Raji (cell line): ENCODE results near the gene SDR39U1.

Source experiments
- POLR2A ChIP-seq: IDR thresholded peaks from 2 replicates; pipeline ENCODE4 v1.6.1; 2011; ENCODE audit warnings: low read depth, low read length, control low read depth; ENCODE audit not compliant: insufficient read depth

The SDR39U1 gene

GRCh38 chr14:24434036-24434435, 8.5 kb downstream of the SDR39U1 start:
- no peak for TF ChIP-seq POLR2A

DNA sequence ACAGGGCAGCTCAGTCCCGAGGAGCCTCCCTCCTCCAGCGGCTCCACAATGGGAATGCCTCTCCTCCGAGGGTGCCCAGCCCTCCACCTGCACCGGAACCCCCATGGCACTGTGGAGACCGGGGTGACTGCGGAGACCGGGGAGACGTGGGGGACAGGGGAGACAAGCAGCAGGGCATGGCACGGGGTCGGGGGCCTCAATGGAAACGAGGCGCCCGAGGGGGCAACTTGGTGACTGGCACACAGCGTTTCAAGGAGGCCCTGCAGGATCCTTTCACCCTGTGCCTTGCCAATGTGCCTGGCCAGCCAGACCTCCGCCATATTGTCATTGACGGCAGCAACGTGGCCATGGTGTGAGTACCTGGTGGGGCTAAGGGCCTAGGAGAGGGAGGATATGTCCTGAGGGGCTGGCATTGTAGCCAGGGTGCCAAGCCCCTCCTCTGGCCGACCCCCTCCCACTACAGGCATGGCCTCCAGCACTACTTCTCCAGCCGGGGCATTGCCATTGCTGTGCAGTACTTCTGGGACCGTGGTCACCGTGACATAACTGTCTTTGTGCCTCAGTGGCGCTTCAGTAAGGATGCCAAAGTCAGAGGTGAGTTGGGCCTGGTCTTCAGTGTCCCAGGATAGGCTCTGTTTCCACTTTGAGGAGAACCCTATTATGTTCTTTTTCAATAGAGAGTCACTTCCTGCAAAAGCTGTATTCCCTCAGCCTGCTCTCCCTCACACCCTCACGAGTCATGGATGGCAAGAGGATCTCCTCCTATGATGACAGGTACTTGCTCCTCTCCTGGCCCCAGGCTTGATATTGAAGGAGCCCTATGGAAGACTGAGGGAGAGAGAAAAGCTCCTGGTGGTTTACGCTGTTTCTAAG, 10.1 kb downstream of the SDR39U1 start:
- TF ChIP-seq POLR2A = no peak

DNA sequence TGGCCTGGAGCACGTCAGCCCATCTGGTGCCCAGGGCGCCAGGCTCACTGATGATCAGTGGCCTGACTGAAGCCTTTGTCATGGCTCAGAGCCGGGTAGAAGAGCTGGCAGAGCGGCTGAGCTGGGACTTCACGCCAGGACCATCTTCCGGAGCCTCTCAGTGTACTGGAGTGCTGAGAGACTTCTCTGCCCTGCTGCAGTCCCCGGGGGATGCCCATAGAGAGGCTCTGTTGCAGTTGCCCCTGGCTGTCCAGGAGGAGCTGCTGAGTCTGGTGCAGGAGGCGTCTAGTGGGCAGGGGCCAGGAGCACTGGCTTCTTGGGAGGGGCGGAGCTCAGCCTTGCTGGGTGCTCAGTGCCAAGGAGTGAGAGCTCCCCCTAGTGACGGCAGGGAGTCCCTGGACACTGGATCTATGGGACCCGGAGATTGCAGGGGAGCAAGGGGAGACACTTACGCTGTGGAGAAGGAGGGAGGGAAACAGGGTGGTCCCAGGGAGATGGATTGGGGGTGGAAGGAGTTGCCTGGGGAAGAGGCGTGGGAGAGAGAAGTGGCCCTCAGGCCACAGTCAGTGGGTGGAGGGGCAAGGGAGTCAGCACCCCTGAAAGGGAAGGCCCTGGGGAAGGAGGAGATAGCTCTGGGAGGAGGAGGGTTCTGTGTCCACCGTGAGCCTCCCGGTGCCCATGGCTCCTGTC, 10.9 kb downstream of the SDR39U1 start:
- TF ChIP-seq POLR2A = peak; percentile 37; the same call in 1 of the 2 replicates

DNA sequence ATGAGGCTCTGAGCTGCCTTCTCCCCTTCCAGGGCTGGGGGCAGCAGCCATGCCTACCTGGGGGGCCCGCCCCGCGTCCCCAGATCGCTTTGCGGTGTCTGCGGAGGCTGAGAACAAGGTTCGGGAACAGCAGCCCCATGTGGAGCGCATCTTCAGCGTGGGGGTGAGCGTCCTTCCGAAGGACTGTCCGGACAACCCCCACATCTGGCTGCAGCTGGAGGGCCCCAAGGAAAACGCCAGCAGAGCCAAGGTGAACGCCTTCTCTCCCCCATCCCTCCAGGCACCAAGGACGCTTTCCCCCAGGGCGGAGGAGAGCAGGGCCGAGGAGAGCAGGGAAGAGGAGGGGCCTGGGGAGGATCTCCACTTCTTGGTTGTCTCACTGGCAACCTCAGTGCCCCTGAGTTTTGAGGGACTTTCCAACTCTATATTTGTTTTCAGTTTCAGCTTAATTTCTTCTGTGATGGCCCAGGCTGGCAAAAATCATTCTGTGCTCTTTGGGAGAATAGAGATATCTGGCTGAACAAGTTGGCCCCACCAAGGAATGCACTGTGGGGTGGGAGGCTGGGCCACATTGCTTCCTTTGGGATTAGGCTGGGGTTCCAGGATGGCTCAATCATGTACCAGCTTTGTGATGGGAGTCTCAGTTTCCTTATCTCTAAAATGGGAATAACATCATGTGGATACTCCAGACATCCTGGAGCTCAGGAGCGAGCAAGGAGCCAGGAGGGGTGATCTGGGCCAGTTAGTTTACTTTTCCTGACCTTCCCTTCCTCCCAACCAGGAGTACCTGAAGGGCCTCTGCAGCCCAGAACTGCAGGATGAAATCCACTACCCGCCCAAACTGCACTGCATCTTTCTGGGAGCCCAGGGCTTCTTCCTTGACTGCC, 11.7 kb downstream of the SDR39U1 start:
- peak; percentile 65 for TF ChIP-seq POLR2A

DNA sequence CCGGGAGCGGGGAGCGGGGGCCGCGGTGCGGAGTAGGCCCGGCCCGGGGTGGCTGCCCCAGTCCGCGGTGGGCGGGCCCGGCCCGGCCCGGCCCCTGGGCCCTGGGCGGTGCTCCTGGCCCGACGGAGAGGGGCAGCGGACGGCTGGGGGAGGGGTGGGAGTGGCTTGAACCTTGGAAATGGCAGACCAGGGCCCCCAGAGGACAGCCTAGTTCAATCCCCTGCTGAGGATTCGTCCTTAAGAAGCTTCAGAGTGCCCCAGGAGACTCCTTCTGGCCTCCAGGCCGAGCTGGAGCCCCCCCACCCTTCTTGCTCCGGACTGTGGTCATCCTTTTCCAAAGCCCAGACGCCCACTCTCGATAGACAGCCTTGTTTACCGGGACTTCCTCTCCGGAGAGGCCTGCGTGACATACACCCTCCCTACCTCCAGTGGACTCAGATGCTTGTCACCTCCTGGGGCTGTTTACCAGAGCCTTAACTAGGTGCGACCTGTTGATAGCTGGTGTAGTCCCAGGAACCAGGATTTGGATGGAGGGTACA, 12.4 kb downstream of the SDR39U1 start:
- no peak for TF ChIP-seq POLR2A

DNA sequence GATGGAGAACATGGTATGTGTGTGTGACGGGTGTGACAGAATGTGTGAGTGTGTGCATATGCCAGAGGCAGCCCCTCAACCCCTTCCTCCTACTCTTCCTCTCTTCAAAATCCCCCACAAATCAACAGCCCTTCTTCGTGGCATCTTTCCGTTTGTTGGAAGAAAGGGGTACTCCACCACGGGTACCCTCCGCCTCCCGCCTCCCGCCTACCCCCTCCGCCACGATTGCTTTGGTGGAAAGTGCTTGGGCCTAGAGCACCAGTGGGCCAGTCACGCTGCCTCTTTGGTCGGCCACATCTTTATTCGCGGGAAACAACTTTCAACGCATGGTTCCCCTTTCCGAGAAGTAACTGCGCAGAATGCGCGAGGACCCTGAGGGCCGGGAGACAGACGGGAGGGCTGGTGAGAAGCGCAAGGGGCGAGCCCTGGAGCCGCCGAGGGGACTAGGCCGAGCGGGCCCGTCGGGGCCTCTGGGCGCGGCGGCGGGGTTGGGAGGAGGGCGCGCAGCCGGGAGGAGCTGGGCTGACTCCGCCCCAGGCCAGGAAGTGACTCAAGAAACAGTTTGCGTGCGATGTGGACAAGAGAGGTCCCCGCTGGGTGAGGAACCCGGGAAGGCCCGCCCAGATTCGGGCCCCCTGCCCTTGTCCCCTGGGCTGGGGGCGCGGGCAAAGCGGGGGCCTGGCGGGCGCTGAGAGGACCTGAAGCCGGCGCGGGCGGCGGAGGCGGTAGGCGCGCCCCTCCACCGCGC, 13.0 kb downstream of the SDR39U1 start, which contains the start of the genes CBLN3 and KHNYN:
CBLN3 (minus strand) TSS at position 274 of the 748 bp plus-strand sequence. CDS start 614 bp downstream, outside the sequence.
KHNYN (plus strand) TSS at position 560 of the 748 bp plus-strand sequence. CDS start 777 bp downstream, outside the sequence.
- peak; percentile 79 for TF ChIP-seq POLR2A

GRCh38 chr14:24428628-24429394, 13.8 kb downstream of the SDR39U1 start:
- TF ChIP-seq POLR2A = no peak

GRCh38 chr14:24427537-24428508, 14.8 kb downstream of the SDR39U1 start:
- TF ChIP-seq POLR2A = no peak

DNA sequence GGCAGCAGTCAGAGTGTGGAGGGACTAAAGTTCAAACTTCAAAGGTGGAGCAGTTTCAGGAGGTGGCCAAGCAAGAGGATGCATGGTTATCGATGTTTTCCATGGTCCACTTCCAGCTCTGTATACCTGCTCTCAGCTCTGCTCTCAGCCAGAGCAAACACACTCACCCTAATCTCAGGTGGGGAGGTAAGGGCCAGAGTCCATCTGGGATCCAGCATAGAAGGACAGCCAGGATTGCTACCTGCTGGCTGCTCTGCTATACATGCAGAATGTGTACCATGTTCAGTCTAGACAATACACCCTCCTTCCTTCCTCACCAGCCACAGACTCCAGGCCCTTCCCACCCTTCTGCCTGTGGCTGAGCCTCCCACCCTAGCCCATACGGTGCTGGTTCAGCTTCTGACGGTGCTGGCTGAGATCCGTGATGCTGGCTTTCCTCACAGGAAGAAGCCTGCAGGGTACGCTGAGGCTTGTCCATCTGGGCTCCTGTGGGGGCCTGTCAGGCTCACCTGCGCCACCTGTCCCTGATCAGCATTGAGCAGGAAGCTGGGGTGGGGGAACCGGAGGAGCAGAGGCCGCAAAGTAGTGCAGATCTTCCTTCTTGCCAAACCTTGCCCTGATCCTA, 15.6 kb downstream of the SDR39U1 start:
- TF ChIP-seq POLR2A = no peak

DNA sequence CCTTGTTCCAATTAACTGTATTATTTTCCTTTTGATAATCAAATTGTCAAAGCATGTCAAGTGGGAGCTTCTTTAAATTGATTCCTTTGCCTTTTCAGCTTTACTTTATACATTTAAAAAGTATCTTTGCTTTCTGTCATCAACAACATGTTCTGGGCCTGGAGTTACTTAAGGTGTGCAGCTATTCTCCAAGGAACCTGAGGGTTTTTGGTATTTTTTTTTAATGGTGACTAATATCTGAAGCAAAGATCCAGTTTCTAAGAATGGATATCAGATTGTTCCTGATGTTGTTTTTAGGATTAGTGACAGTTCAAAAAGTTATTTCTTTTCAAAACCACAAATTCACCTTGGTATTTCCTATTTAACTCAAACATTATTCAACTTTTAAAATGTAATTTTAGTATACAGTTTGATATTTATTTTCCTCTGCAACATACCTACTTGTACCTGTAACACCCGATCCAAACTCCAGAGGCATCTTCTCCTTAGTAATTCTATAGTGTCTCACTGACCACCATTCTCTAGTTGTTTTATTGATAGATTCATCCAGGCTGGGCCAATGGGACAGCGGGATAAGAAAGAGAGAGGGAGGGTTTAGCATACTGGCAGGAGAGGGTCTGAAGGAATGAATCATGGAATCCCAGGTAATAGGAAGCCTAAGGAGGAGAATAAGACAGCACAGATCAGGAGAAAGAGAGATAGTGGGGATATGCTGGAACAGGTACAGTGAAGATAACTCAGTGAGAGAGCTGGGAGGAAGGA, 16.2 kb downstream of the SDR39U1 start:
- no peak for TF ChIP-seq POLR2A

GRCh38 chr14:24425704-24426103, 16.9 kb downstream of the SDR39U1 start:
- TF ChIP-seq POLR2A = no peak
